ENCODE measurements around the gene BPIFB2.

GRCh38 chr20:33002087-33002808, 5.3 kb upstream of the BPIFB2 start:
- TF ChIP-seq, protein P1, sequence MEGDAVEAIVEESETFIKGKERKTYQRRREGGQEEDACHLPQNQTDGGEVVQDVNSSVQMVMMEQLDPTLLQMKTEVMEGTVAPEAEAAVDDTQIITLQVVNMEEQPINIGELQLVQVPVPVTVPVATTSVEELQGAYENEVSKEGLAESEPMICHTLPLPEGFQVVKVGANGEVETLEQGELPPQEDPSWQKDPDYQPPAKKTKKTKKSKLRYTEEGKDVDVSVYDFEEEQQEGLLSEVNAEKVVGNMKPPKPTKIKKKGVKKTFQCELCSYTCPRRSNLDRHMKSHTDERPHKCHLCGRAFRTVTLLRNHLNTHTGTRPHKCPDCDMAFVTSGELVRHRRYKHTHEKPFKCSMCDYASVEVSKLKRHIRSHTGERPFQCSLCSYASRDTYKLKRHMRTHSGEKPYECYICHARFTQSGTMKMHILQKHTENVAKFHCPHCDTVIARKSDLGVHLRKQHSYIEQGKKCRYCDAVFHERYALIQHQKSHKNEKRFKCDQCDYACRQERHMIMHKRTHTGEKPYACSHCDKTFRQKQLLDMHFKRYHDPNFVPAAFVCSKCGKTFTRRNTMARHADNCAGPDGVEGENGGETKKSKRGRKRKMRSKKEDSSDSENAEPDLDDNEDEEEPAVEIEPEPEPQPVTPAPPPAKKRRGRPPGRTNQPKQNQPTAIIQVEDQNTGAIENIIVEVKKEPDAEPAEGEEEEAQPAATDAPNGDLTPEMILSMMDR (IDR thresholded peaks at IDR 0.05) = no peak
- TF ChIP-seq POLR2A (IDR thresholded peaks at IDR 0.05) = no peak
- no peak for TF ChIP-seq POLR2AphosphoS5 (IDR thresholded peaks at IDR 0.05)
